Measurements from ENCODE around the gene AGPS. TPM values are rescaled to one million over a fixed set of nuclear protein-coding genes. Genes with fewer than 3 reads are reported as not detected.
A peak's percentile ranks its signal among the peaks of the same experiment; 100 is the strongest.
"Not testable (repeated sequence)": the region's sequence is repeated elsewhere in the genome, so short reads cannot be mapped to it uniquely, and the experiment has no call there.

The AGPS gene
- total RNA-seq (2014; rRNA removed; shearing (Covaris generic)): 112 and 124 TPM in 2 replicates

- Histone ChIP-seq H3K4me1 (replicated peaks) (peaks cover 40% of the 10 kb centered on the region), H3K27ac (peak within 1 kb of the TSS; percentile 73), H3K9me3 (replicated peaks) (no peaks in the 10 kb centered on the region), H3K4me3 (peak within 1 kb of the TSS; percentile 92), H3K36me3 (peaks cover 16% of the 10 kb centered on the region), H3K27me3 (replicated peaks) (no peaks in the 10 kb centered on the region)
- DNase-seq (ENCODE audit: low read depth in 1 of 2, low spot score in 2 of 2): peak; percentile 73
These were observed at the start of gene AGPS for GRCh38 chr2:177392373-177393202. TSS of gene AGPS (plus strand) at chr2:177392773. CDS start at chr2:177392790, 17 bp downstream.

GRCh38 chr2:177343773-177344172, 48.8 kb upstream of the AGPS start:
- H3K4me3 ChIP-seq: no peak overlapping the region
- H3K36me3 ChIP-seq: 0 out of 2 replicates have a peak, but pooled peaks cover 6% of the 10 kb centered on the region
- no peak overlapping the region for H3K27ac ChIP-seq
- no peak for DNase-seq (ENCODE audit: low read depth in 1 of 2, low spot score in 2 of 2)
- peaks cover 3% of the 10 kb centered on the region for H3K4me1 ChIP-seq (replicated peaks)
- H3K27me3 ChIP-seq (replicated peaks): no peaks in the 10 kb centered on the region
- no peaks in the 10 kb centered on the region for H3K9me3 ChIP-seq (replicated peaks)

- Histone ChIP-seq H3K9me3 (replicated peaks) (no peaks in the 10 kb centered on the region), H3K27me3 (replicated peaks) (no peaks in the 10 kb centered on the region), H3K4me1 (replicated peaks) (no peaks in the 10 kb centered on the region), H3K27ac (no peak overlapping the region), H3K4me3 (no peak overlapping the region), H3K36me3 (0 out of 2 replicates have a peak, but pooled peaks cover 6% of the 10 kb centered on the region)
- DNase-seq (ENCODE audit: low read depth in 1 of 2, low spot score in 2 of 2): no peak
These were observed 48.3 kb upstream of the AGPS start for GRCh38 chr2:177344316-177344715.

- 0 out of 2 replicates have a peak, but pooled peaks cover 6% of the 10 kb centered on the region for H3K36me3 ChIP-seq
- H3K4me1 ChIP-seq (replicated peaks): no peaks in the 10 kb centered on the region
- H3K4me3 ChIP-seq: no peak overlapping the region
- DNase-seq (ENCODE audit: low read depth in 1 of 2, low spot score in 2 of 2): no peak
- H3K9me3 ChIP-seq (replicated peaks): no peaks in the 10 kb centered on the region
- H3K27ac ChIP-seq: no peak overlapping the region
- H3K27me3 ChIP-seq (replicated peaks): no peaks in the 10 kb centered on the region
These were observed 46.4 kb upstream of the AGPS start for GRCh38 chr2:177346192-177346591.

GRCh38 chr2:177347570-177347969, 45.0 kb upstream of the AGPS start:
- H3K4me3 ChIP-seq: no peak overlapping the region
- H3K4me1 ChIP-seq (replicated peaks): peaks cover 4% of the 10 kb centered on the region; the same call in 1 of the 2 replicates
- H3K27ac ChIP-seq: no peak overlapping the region
- no peak for DNase-seq (ENCODE audit: low read depth in 1 of 2, low spot score in 2 of 2)
- H3K9me3 ChIP-seq (replicated peaks): no peaks in the 10 kb centered on the region
- no peaks in the 10 kb centered on the region for H3K27me3 ChIP-seq (replicated peaks)
- 0 out of 2 replicates have a peak, but pooled peaks cover 6% of the 10 kb centered on the region for H3K36me3 ChIP-seq

GRCh38 chr2:177348118-177348654, 44.4 kb upstream of the AGPS start:
- no peak overlapping the region for H3K4me3 ChIP-seq
- no peak overlapping the region for H3K27ac ChIP-seq
- H3K4me1 ChIP-seq (replicated peaks): peaks cover 4% of the 10 kb centered on the region; the same call in 1 of the 2 replicates
- DNase-seq (ENCODE audit: low read depth in 1 of 2, low spot score in 2 of 2): no peak
- no peaks in the 10 kb centered on the region for H3K27me3 ChIP-seq (replicated peaks)
- 0 out of 2 replicates have a peak, but pooled peaks cover 6% of the 10 kb centered on the region for H3K36me3 ChIP-seq
- no peaks in the 10 kb centered on the region for H3K9me3 ChIP-seq (replicated peaks)

GRCh38 chr2:177348733-177349693, 43.6 kb upstream of the AGPS start:
- Histone ChIP-seq H3K4me3 (no peak overlapping the region), H3K4me1 (replicated peaks) (peaks cover 5% of the 10 kb centered on the region), H3K9me3 (replicated peaks) (no peaks in the 10 kb centered on the region), H3K27me3 (replicated peaks) (no peaks in the 10 kb centered on the region), H3K36me3 (0 out of 2 replicates have a peak, but pooled peaks cover 6% of the 10 kb centered on the region), H3K27ac (no peak overlapping the region)
- DNase-seq (ENCODE audit: low read depth in 1 of 2, low spot score in 2 of 2): no peak

GRCh38 chr2:177350624-177351023, 41.9 kb upstream of the AGPS start:
- not testable (repeated sequence) for H3K4me3 ChIP-seq; H3K9me3 ChIP-seq (replicated peaks); DNase-seq (ENCODE audit: low read depth in 1 of 2, low spot score in 2 of 2)

GRCh38 chr2:177351121-177351520, 41.5 kb upstream of the AGPS start:
- not testable (repeated sequence) for H3K4me3 ChIP-seq; H3K36me3 ChIP-seq; H3K27me3 ChIP-seq (replicated peaks); DNase-seq (ENCODE audit: low read depth in 1 of 2, low spot score in 2 of 2); H3K9me3 ChIP-seq (replicated peaks); H3K27ac ChIP-seq
- H3K4me1 ChIP-seq (replicated peaks): peaks cover 26% of the 10 kb centered on the region

More at GRCh38 chr2:177350624-177351023, 41.9 kb upstream of the AGPS start:
- H3K27me3 ChIP-seq (replicated peaks); H3K27ac ChIP-seq; H3K36me3 ChIP-seq: not testable (repeated sequence)
- peaks cover 21% of the 10 kb centered on the region for H3K4me1 ChIP-seq (replicated peaks)

- H3K27ac ChIP-seq: no peak overlapping the region
- H3K4me1 ChIP-seq (replicated peaks): peaks cover 28% of the 10 kb centered on the region
- no peak overlapping the region for H3K4me3 ChIP-seq
- H3K27me3 ChIP-seq (replicated peaks): no peaks in the 10 kb centered on the region
- DNase-seq (ENCODE audit: low read depth in 1 of 2, low spot score in 2 of 2): no peak
- no peaks in the 10 kb centered on the region for H3K9me3 ChIP-seq (replicated peaks)
- no peaks in the 10 kb centered on the region for H3K36me3 ChIP-seq
These were observed 40.0 kb upstream of the AGPS start for GRCh38 chr2:177352441-177353186.

- H3K36me3 ChIP-seq: no peaks in the 10 kb centered on the region
- H3K27me3 ChIP-seq (replicated peaks): no peaks in the 10 kb centered on the region
- no peak for DNase-seq (ENCODE audit: low read depth in 1 of 2, low spot score in 2 of 2)
- H3K9me3 ChIP-seq (replicated peaks): no peaks in the 10 kb centered on the region
- no peak overlapping the region for H3K4me3 ChIP-seq
- H3K27ac ChIP-seq: no peak overlapping the region
- H3K4me1 ChIP-seq (replicated peaks): peaks cover 28% of the 10 kb centered on the region
These were observed 39.4 kb upstream of the AGPS start for GRCh38 chr2:177353187-177353478.

GRCh38 chr2:177354541-177354940, 38.0 kb upstream of the AGPS start:
- H3K4me3 ChIP-seq; H3K27ac ChIP-seq; H3K27me3 ChIP-seq (replicated peaks); H3K9me3 ChIP-seq (replicated peaks); H3K36me3 ChIP-seq: not testable (repeated sequence)
- peaks cover 28% of the 10 kb centered on the region for H3K4me1 ChIP-seq (replicated peaks)
- peak in 1 of 2 experiments; percentile 12 for DNase-seq (ENCODE audit: low read depth in 1 of 2, low spot score in 2 of 2)

GRCh38 chr2:177355874-177356273, 36.7 kb upstream of the AGPS start:
- no peaks in the 10 kb centered on the region for H3K27me3 ChIP-seq (replicated peaks)
- H3K4me1 ChIP-seq (replicated peaks): peaks cover 28% of the 10 kb centered on the region
- DNase-seq (ENCODE audit: low read depth in 1 of 2, low spot score in 2 of 2): peak in 1 of 2 experiments; percentile 69
- no peaks in the 10 kb centered on the region for H3K9me3 ChIP-seq (replicated peaks)
- no peaks in the 10 kb centered on the region for H3K36me3 ChIP-seq
- H3K27ac ChIP-seq: peak overlapping the region; percentile 32
- no peak overlapping the region for H3K4me3 ChIP-seq

Data from SJSA1 (cell line).